Epithelial cell of proximal tubule (primary cell): ENCODE measurements around the gene FARSA. TPM values are rescaled to one million over a fixed set of nuclear protein-coding genes. Genes with fewer than 3 reads are reported as not detected.
"Not testable (repeated sequence)": the region's sequence is repeated elsewhere in the genome, so short reads cannot be mapped to it uniquely, and the experiment has no call there.

Experiments
- DNase-seq: peaks from one replicate; pipeline ENCODE4 v3.0.0-alpha.2; 2011; ENCODE audit warnings: low read depth
- H3K4me3 ChIP-seq: 2 replicates; pipeline ENCODE4 v1.5.1; 2011; ENCODE audit warnings: low read depth, mild to moderate bottlenecking, low read length
- CTCF ChIP-seq: conservative IDR thresholded peaks from 2 replicates; pipeline ENCODE4 v1.5.1; 2012; ENCODE audit warnings: low read depth, mild to moderate bottlenecking, low read length
- total RNA-seq: library from RNA; depleted of rRNA; stranded (reverse); fragments of >200 nt; gene quantifications from 2 replicates; pipeline ENCODE4 v1.2.3, GENCODE V29; 2015

FARSA gene
- total RNA-seq, 1 donor from 2014 or later, result 89.1 TPM

- H3K4me3 ChIP-seq, result no peak overlapping the region
- no peak for TF ChIP-seq CTCF
- no peak for DNase-seq
Observed at GRCh38 chr19:12959481-12959880, 26.0 kb upstream of the FARSA start.

- DNase-seq, result not testable (repeated sequence)
- peak overlapping the region; percentile 86 for H3K4me3 ChIP-seq
Observed at GRCh38 chr19:12957389-12957952, 24.0 kb upstream of the FARSA start.

DNA sequence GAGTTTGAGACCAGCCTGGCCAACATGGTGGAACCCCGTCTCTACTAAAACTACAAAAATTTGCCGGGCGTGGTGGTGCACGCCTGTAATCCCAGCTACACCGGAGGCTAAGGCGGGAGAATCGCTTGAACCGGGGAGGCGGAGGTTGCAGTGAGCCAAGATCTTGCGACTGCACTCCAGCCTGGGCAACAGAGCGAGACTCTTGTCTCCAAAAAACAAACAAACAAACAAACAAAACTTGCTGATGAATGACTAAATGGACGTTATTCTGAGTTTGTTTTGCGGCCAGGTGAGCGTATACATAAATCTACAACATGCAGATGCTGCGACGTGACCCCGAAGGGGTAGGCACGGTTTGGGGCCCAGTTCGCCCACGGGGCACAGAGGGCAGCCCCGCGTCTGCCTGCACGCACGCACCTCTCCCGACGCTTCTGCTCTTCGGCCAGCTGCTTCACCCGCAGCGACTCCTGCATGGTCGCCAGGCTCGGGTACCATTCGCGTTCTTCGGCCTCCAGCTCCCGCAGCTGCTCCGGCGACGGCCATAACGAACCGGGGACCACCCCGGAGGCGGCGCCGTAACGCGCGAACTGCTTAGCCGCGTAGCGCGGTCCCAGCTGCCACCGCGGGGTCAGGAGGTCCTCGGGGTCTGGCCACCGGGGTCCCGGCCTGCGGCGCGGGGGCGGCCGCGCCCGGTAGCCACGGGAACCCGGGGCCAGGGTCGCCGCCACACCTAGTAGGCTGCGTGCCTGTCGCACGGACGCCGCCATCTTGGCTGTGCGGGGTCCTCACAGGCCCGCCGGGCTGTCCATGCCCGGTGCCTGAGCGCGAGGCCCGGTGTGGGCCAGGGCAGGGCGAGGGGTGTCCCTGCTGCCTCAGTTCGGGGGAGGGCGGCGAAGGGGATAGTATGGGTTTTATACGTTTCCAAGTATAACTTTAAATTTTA is 23.2 kb upstream of the FARSA start, which contains the start of gene GADD45GIP1:
Gene GADD45GIP1, minus strand, starts transcription at position 778 of the 943 bp plus-strand sequence. Its CDS starts 11 bp downstream, at position 767.
- H3K4me3 ChIP-seq, result peak within 1 kb of the TSS; percentile 86
- TF ChIP-seq CTCF, result no peak
- DNase-seq, result no peak

DNA sequence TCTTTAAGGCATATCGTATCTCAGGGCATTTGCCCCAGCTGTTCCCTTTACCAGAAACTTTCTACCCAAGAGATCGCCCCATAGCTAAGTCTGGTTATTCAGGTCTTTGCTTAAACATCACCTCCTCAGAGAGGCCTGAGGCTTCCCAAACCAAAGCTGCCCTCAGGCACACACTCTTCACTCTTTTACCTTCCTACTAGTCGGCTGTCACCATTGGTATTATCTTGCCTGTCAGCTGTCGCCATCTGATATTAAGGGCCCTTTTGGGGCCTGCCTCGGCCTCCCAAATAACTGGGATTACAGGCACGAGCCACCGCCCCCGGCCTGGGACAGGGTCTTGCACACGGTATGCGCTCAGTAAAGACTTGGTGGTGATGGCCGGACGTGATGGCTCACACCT is 22.5 kb upstream of the FARSA start:
- H3K4me3 ChIP-seq, result peak overlapping the region; percentile 86
- no peak for DNase-seq
- no peak for TF ChIP-seq CTCF

- H3K4me3 ChIP-seq, result peak overlapping the region; percentile 86
- DNase-seq, result not testable (repeated sequence)
Observed at GRCh38 chr19:12955575-12955974, 22.1 kb upstream of the FARSA start.

GRCh38 chr19:12954612-12954962 is 21.1 kb upstream of the FARSA start:
- H3K4me3 ChIP-seq, result no peak overlapping the region
- no peak for TF ChIP-seq CTCF
- no peak for DNase-seq

DNA sequence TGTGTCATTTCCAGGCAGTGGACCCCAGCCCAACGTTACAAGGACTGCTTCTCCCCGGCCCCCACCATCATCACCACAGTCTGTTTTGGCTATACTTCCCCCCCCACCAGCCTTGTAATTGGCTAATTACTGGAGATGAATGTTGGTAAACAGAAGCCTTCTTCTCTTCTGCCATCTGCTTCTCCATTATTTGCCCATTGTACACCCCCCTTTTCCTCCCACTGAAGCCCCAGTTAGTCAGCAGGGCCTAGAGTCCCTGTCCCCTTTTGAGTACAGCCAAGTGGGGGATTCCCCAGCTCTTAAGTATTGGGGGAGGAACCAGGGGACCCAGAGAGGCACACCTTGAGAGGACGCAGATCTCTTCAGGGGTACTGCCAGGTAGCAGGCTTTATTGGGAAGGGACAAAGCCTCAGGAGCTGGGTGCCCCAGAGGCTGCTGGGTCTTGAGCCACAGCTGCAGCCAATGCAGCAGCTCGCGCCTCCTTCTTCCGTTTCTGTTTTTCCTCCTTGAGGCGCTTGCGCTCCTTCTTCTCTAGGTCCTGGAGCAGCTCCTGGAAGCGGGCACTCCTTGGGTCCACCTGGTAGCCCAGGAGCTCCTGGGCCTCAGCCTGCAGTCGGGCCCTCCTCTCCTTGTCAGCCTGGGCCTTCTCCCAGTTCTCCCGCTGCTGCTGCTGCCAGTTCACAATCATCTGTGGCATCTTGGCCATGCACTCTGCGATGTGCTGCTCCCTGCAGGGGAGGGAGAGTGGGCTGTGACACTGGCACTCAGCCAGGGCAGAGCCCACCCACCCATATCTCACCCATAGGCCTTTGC is 20.5 kb upstream of the FARSA start:
- DNase-seq, result no peak
- no peak for TF ChIP-seq CTCF
- no peak overlapping the region for H3K4me3 ChIP-seq
